GM23248 (cell line): Measurements from ENCODE around the gene ZNF831.

Source experiments
- EZH2 ChIP-seq: fragments of 200-600 bp; sonication (generic); IDR thresholded peaks from 2 replicates; pipeline ENCODE4 v1.6.1; 2018; ENCODE audit warnings: antibody characterized with exemption, mild to moderate bottlenecking; ENCODE audit not compliant: insufficient read depth, poor library complexity, severe bottlenecking
- EZH2phosphoT487 ChIP-seq: fragments of 200-600 bp; sonication (generic); IDR thresholded peaks from 2 replicates; pipeline ENCODE4 v1.6.1; 2018; ENCODE audit warnings: antibody characterized with exemption, moderate library complexity, mild to moderate bottlenecking, low read depth; ENCODE audit not compliant: insufficient read depth

DNA sequence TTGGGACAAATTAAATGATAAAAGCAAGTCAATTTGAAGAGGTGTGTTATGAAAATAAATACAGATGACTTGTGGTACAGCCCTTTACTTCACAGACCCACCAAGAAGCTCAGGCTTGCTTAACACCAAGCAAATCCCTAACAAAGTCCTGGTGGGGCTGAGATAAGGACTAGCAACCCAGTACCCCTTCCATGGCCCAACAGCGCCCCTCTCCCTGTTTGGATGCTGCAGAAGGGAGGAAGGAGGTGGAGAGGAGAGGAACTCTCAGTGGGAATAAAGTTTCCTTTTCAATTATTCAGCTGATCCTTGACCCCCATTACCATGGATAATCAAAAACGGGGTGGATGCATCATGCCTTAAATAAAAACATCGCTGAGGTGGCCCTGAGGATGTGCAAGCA is 4.5 kb upstream of the ZNF831 start:
- TF ChIP-seq EZH2 (no peak), EZH2phosphoT487 (no peak)
